GM21390 (cell line): ENCODE data around the gene INMT.

ENCODE experiments used
- ATAC-seq: cut with Tn5 transposase; IDR thresholded peaks from one replicate; pipeline ENCODE4 v1.9.1; 2021; ENCODE audit not compliant: unreplicated experiment

Gene INMT

GRCh38 chr7:30727061-30727945, 24.6 kb upstream of the INMT start:
- no peak for ATAC-seq

- ATAC-seq, result no peak
Measured at GRCh38 chr7:30728591-30729100, 23.3 kb upstream of the INMT start.

- ATAC-seq, result no peak
Measured at GRCh38 chr7:30729642-30730041, 22.3 kb upstream of the INMT start.

GRCh38 chr7:30730097-30730496, 21.8 kb upstream of the INMT start:
- ATAC-seq, result no peak

DNA sequence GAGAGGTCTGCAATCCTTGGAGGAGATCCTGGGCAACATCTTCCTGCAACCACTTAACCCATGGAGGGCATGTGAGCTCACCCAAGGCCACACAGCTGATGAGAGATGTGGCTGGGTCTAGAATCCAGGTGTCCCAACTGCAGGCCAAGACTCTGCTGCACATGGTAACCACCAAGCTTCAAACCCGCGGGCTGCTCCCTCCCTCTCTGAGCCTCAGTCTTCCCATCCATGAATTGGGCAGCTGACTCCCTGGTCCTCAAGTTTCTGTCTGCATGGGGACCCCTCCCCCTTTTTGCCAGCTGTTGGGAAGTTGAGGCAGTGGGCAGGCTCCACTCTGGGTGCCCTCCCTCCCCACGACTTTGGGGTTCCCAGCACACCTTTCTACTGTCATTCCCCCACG, 20.9 kb upstream of the INMT start:
- no peak for ATAC-seq

GRCh38 chr7:30731581-30731980, 20.4 kb upstream of the INMT start:
- ATAC-seq, result no peak

DNA sequence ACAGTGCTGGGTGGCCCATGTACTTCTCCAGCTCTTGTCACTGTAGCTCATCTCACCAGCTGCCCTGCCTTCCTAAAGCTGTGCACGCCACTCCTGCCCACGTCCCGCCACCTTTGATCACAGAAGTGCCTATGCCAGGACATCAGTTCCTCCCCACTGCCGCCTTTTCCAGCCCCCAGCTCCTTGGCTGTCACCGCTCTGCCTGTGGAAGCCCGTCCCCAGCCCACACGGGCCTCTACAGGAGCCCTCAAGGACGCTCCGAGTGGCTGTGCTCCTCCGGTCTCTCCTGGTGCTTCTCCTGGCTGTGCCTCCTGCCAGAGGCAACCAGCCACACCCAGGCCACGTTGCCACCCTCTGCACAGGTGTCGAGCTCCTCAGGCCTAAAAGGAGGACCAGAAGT, 19.3 kb upstream of the INMT start:
- no peak for ATAC-seq

GRCh38 chr7:30733216-30733615, 18.7 kb upstream of the INMT start:
- no peak for ATAC-seq

DNA sequence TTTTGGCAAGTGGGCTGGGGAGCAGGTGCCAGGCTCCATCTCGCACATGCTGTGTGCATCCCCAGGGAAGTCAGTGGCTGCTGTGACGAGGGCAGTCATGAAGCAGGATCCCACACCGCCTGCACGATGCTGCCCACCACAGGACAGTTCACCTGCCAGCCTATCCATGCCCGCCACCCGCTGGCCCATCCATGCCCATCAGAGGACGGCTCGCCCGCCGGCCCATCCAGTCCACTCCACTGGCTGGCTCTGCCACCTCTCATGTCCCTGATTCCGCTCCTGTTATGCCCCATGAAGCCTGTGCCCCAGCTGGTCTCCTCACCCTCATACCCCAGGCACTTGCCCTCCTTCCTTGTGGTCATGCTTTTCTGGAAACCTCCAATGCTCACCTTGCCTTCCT, 18.2 kb upstream of the INMT start:
- no peak for ATAC-seq

DNA sequence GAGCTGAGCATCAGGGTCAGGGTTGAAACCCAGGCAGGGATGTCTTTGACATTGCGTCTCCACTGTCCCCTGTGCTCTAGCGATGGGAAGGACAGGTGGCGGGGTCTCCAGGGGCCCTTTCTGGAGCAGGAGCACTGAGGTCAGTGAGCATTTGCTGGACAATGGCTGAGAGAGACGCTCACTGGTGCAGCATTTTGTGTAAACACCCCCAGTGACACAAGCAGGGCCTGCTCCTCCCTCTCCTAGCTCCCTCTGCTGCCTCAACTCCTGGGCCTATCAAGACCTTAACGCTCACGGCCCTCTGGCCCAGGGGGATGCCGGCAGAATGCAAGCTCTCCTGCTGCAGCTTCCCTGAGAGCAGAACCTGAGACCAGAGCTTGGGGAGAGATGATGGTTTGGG, 17.4 kb upstream of the INMT start:
- no peak for ATAC-seq

DNA sequence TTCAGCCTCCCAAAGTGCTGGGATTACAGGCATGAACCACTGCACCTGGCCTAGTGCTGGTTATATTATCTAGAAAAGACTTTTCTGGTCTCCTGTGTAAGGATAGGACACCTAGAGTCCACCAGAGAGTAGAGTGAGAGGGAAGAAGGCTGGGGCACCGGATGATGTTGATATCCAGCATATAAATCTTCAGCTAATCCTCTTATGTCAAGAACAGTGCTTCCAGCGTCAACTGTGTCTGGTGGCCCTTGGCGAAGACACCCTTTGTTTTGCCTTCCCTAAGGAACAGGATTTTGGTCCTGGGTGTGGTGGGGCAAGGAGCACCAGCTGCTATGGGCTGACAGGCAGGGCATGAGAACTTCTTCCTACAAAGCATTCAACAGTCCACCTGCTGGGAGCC, 16.3 kb upstream of the INMT start:
- no peak for ATAC-seq

GRCh38 chr7:30736291-30736690, 15.6 kb upstream of the INMT start:
- ATAC-seq, result no peak

- peak; percentile 44 for ATAC-seq
Measured at GRCh38 chr7:30738026-30738915, 13.7 kb upstream of the INMT start.

- ATAC-seq, result no peak
Measured at GRCh38 chr7:30739691-30740090, 12.2 kb upstream of the INMT start.

DNA sequence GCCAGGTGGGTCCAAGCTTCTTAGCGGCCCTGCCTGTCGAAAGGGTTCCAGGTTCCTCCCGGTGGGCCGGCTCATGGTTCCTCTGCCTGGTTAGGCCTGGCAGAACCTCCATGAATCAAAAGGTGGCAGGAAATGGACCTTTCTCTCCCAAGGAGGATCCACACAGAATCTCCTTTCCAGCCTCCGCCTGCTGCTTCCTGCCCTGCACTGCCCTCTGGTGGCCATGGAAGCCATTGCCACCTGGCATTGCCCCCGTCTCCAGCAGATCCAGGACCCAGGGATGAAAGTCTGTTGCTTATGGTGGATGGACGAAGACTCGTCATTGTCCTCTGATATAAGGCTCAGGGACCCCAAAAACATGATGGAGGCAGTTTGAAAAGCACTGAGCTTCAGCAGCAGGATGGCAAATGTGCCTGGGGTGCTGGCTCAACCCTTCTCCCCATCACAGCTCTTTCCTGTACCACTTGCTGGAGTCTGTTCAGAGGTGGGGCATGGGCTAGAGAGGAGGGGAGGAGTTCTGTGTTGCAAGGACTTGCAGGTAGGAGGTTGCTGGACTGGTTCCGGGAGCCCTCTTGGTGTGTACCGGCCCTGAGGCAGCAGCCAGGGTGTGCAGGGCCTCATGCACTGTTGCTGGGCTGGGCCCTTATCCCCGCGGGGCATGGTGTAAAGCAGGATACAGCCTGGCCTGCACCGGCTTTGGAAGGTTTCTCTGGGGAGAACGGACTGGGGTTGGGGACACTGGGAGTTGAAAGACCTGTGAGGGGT, 11.3 kb upstream of the INMT start:
- no peak for ATAC-seq

GRCh38 chr7:30741289-30741688, 10.6 kb upstream of the INMT start:
- no peak for ATAC-seq

GRCh38 chr7:30743371-30744074, 8.4 kb upstream of the INMT start:
- no peak for ATAC-seq

GRCh38 chr7:30744075-30744417, 7.9 kb upstream of the INMT start:
- ATAC-seq, result no peak

GRCh38 chr7:30745261-30745941, 6.5 kb upstream of the INMT start:
- ATAC-seq, result no peak

DNA sequence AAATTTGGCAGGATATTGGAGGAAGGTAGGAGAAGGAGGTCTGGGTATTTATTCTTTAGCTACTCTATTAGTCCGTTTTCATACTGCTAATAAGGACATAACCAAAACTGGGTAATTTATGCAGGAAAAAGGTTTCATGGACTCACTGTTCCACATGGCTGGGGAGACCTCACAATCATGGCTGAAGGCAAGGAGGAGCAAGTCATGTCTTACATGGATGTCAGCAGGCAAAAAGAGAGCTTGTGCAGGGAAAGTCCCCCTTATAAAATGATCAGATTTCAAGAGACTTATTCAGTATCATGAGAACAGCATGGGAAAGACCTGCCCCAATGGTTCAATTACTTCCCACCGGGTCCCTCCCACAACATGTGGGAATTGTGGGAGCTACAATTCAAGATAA, 1.9 kb upstream of the INMT start:
- ATAC-seq, result no peak
